HepG2 (cell line): ENCODE results near the gene DUSP22.

Source experiments
- MATR3 ChIP-seq: sonication (generic); formaldehyde crosslinking; IDR thresholded peaks from 2 replicates; pipeline ENCODE4 v1.4.0; 2020; ENCODE audit warnings: missing genetic modification reagents
- NCOA2 ChIP-seq: sonication (generic); formaldehyde crosslinking; IDR thresholded peaks from 2 replicates; pipeline ENCODE4 v1.8.0; 2022; ENCODE audit warnings: inconsistent platforms
- NR2C2 ChIP-seq: sonication (generic); formaldehyde crosslinking; IDR thresholded peaks from 2 replicates; pipeline ENCODE4 v1.4.0; 2020; ENCODE audit warnings: missing genetic modification reagents, mild to moderate bottlenecking, moderate library complexity, borderline replicate concordance
- NR2F1 ChIP-seq, 2 experiments: fragments of 450-650 bp in 1 of 2; formaldehyde crosslinking in 1 of 2; IDR thresholded peaks; 2 replicates each; pipeline versions ENCODE4 v1.5.0 to v1.6.1; 2016 to 2020; ENCODE audit warnings: mild to moderate bottlenecking in 1 of 2, missing compliant biosample characterization in 1 of 2, missing genetic modification reagents in 1 of 2, moderate library complexity in 1 of 2
- SIN3A ChIP-seq: IDR thresholded peaks from 2 replicates; pipeline ENCODE4 v1.6.1; 2011; ENCODE audit warnings: low read depth, mild to moderate bottlenecking, control low read depth, low read length, borderline replicate concordance
- SRSF9 ChIP-seq: fragments of 200-400 bp; formaldehyde crosslinking; IDR thresholded peaks from 2 replicates; pipeline ENCODE4 v1.6.1; 2018; ENCODE audit warnings: borderline replicate concordance, mild to moderate bottlenecking, low read depth, low read length; ENCODE audit not compliant: insufficient read depth, poor library complexity, severe bottlenecking
- YY1 ChIP-seq: IDR thresholded peaks from 2 replicates; pipeline ENCODE4 v1.6.1; 2011; ENCODE audit warnings: low read length, low read depth, moderate library complexity, mild to moderate bottlenecking; ENCODE audit not compliant: insufficient read depth, insufficient replicate concordance
- TF ChIP-seq, protein P1 (sequence below): sonication (generic); formaldehyde crosslinking; IDR thresholded peaks from 2 replicates; pipeline ENCODE4 v1.5.0; 2020; ENCODE audit warnings: mild to moderate bottlenecking, missing genetic modification reagents, moderate library complexity
- TF ChIP-seq, protein P2 (sequence below), 2 experiments: fragments of 450-650 bp in 1 of 2; sonication (generic) in 1 of 2; formaldehyde crosslinking; IDR thresholded peaks; 2 replicates each; pipeline versions ENCODE4 v1.5.0 to v1.8.0; 2020 to 2022; ENCODE audit warnings: mild to moderate bottlenecking in 1 of 2, missing genetic modification reagents in 1 of 2
- TF ChIP-seq, protein P3 (sequence below): IDR thresholded peaks from 2 replicates; pipeline ENCODE4 v1.6.1; 2016; ENCODE audit warnings: low read depth, borderline replicate concordance

DNA sequence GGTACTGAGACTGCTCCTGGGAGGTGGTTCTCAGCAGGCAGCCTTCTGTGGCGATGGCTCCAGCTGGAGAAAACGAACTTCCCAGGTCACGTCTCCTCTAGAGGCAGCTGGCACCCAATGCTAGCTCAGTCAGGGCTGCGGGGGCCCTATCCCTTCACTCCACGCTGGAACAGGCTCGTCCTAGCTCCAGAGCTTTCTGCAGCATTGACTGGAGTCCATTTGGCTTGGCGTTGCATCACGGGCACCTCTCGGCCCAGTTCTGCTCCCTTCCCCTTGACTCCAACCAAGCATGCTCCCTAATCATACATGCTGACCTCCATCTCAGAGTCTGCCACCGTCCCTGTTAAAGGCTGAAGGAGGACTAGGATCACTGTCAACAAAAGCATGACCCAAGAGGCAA, 93.3 kb downstream of the DUSP22 start:
- TF ChIP-seq SIN3A: no peak
- TF ChIP-seq NR2C2 (CRISPR knock-in tag): no peak
- TF ChIP-seq, protein P1, sequence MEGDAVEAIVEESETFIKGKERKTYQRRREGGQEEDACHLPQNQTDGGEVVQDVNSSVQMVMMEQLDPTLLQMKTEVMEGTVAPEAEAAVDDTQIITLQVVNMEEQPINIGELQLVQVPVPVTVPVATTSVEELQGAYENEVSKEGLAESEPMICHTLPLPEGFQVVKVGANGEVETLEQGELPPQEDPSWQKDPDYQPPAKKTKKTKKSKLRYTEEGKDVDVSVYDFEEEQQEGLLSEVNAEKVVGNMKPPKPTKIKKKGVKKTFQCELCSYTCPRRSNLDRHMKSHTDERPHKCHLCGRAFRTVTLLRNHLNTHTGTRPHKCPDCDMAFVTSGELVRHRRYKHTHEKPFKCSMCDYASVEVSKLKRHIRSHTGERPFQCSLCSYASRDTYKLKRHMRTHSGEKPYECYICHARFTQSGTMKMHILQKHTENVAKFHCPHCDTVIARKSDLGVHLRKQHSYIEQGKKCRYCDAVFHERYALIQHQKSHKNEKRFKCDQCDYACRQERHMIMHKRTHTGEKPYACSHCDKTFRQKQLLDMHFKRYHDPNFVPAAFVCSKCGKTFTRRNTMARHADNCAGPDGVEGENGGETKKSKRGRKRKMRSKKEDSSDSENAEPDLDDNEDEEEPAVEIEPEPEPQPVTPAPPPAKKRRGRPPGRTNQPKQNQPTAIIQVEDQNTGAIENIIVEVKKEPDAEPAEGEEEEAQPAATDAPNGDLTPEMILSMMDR: no peak
- no peak for TF ChIP-seq MATR3 (CRISPR knock-in tag)
- TF ChIP-seq, protein P2, sequence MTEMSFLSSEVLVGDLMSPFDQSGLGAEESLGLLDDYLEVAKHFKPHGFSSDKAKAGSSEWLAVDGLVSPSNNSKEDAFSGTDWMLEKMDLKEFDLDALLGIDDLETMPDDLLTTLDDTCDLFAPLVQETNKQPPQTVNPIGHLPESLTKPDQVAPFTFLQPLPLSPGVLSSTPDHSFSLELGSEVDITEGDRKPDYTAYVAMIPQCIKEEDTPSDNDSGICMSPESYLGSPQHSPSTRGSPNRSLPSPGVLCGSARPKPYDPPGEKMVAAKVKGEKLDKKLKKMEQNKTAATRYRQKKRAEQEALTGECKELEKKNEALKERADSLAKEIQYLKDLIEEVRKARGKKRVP (CRISPR knock-in tag; IDR thresholded peaks at IDR 0.05): no peak
- TF ChIP-seq, protein P3, sequence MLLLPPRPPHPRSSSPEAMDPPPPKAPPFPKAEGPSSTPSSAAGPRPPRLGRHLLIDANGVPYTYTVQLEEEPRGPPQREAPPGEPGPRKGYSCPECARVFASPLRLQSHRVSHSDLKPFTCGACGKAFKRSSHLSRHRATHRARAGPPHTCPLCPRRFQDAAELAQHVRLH (CRISPR knock-in tag): no peak
- no peak for TF ChIP-seq SRSF9
- no peak for TF ChIP-seq NR2F1 (CRISPR knock-in tag; IDR thresholded peaks at IDR 0.05)
- TF ChIP-seq NCOA2: no peak
- TF ChIP-seq YY1: no peak
